IPS-18a (cell line): Measurements from ENCODE around the gene FAM149B1.

ENCODE experiments used
- H3K27ac ChIP-seq: one replicate; pipeline ENCODE4 v1.5.1; 2013; ENCODE audit warnings: low read length
- H3K27me3 ChIP-seq: one replicate; pipeline ENCODE4 v1.6.1; 2013; ENCODE audit warnings: mild to moderate bottlenecking, low read length; ENCODE audit not compliant: control insufficient read depth, insufficient read depth
- H3K36me3 ChIP-seq: one replicate; pipeline ENCODE4 v1.6.1; 2013; ENCODE audit warnings: low read depth, low read length; ENCODE audit not compliant: control insufficient read depth
- H3K4me1 ChIP-seq: one replicate; pipeline ENCODE4 v1.6.1; 2013; ENCODE audit warnings: low read depth, low read length; ENCODE audit not compliant: control insufficient read depth
- H3K4me3 ChIP-seq: one replicate; pipeline ENCODE4 v1.5.1; 2013; ENCODE audit warnings: low read length
- H3K9ac ChIP-seq: one replicate; pipeline ENCODE4 v1.6.1; 2013; ENCODE audit warnings: mild to moderate bottlenecking, low read length, moderate library complexity
- H3K9me3 ChIP-seq: one replicate; pipeline ENCODE4 v1.6.1; 2013; ENCODE audit warnings: low read depth, low read length; ENCODE audit not compliant: control insufficient read depth

Gene FAM149B1

GRCh38 chr10:73182568-73182967 lies 14.6 kb downstream of the FAM149B1 start:
- Histone ChIP-seq H3K9ac (no peak overlapping the region), H3K4me1 (no peaks in the 10 kb centered on the region), H3K9me3 (no peaks in the 10 kb centered on the region), H3K4me3 (no peak overlapping the region), H3K27me3 (no peaks in the 10 kb centered on the region), H3K36me3 (peaks cover 3% of the 10 kb centered on the region), H3K27ac (no peak overlapping the region)

- Histone ChIP-seq H3K9ac (no peak overlapping the region), H3K36me3 (peaks cover 3% of the 10 kb centered on the region), H3K9me3 (no peaks in the 10 kb centered on the region), H3K4me3 (no peak overlapping the region), H3K27ac (no peak overlapping the region), H3K27me3 (no peaks in the 10 kb centered on the region), H3K4me1 (no peaks in the 10 kb centered on the region)
These were observed 15.9 kb downstream of the FAM149B1 start for GRCh38 chr10:73183667-73184281.

- Histone ChIP-seq H3K9me3 (no peaks in the 10 kb centered on the region), H3K27ac (no peak overlapping the region), H3K9ac (no peak overlapping the region), H3K36me3 (peaks cover 3% of the 10 kb centered on the region), H3K4me1 (no peaks in the 10 kb centered on the region), H3K4me3 (no peak overlapping the region), H3K27me3 (no peaks in the 10 kb centered on the region)
These were observed 18.3 kb downstream of the FAM149B1 start for GRCh38 chr10:73186266-73186665.

- H3K36me3 ChIP-seq = peaks cover 5% of the 10 kb centered on the region
- no peaks in the 10 kb centered on the region for H3K9me3 ChIP-seq
- no peaks in the 10 kb centered on the region for H3K27me3 ChIP-seq
- H3K4me3 ChIP-seq = no peak overlapping the region
- no peaks in the 10 kb centered on the region for H3K4me1 ChIP-seq
- H3K9ac ChIP-seq = no peak overlapping the region
- no peak overlapping the region for H3K27ac ChIP-seq
These were observed 22.3 kb downstream of the FAM149B1 start for GRCh38 chr10:73190188-73190587.

- Histone ChIP-seq H3K9ac (no peak overlapping the region), H3K9me3 (peaks cover 9% of the 10 kb centered on the region), H3K27me3 (no peaks in the 10 kb centered on the region), H3K4me3 (no peak overlapping the region), H3K36me3 (no peaks in the 10 kb centered on the region), H3K27ac (no peak overlapping the region), H3K4me1 (no peaks in the 10 kb centered on the region)
These were observed 37.2 kb downstream of the FAM149B1 start for GRCh38 chr10:73205081-73205480.

- Histone ChIP-seq H3K9ac (no peak overlapping the region), H3K9me3 (peaks cover 9% of the 10 kb centered on the region), H3K27me3 (no peaks in the 10 kb centered on the region), H3K36me3 (no peaks in the 10 kb centered on the region), H3K4me3 (no peak overlapping the region), H3K4me1 (no peaks in the 10 kb centered on the region), H3K27ac (no peak overlapping the region)
These were observed 38.0 kb downstream of the FAM149B1 start for GRCh38 chr10:73205890-73206289.

GRCh38 chr10:73206385-73206784 lies 38.5 kb downstream of the FAM149B1 start:
- Histone ChIP-seq H3K4me1 (no peaks in the 10 kb centered on the region), H3K36me3 (no peaks in the 10 kb centered on the region), H3K27me3 (no peaks in the 10 kb centered on the region), H3K9me3 (peaks cover 9% of the 10 kb centered on the region), H3K9ac (no peak overlapping the region), H3K4me3 (no peak overlapping the region), H3K27ac (no peak overlapping the region)

- H3K36me3 ChIP-seq = no peaks in the 10 kb centered on the region
- no peak overlapping the region for H3K27ac ChIP-seq
- no peaks in the 10 kb centered on the region for H3K4me1 ChIP-seq
- no peaks in the 10 kb centered on the region for H3K27me3 ChIP-seq
- H3K9ac ChIP-seq = no peak overlapping the region
- peaks cover 9% of the 10 kb centered on the region for H3K9me3 ChIP-seq
- H3K4me3 ChIP-seq = no peak overlapping the region
These were observed 40.0 kb downstream of the FAM149B1 start for GRCh38 chr10:73207883-73208282.

- H3K4me3 ChIP-seq = no peak overlapping the region
- H3K27ac ChIP-seq = no peak overlapping the region
- H3K4me1 ChIP-seq = no peaks in the 10 kb centered on the region
- no peak overlapping the region for H3K9ac ChIP-seq
- no peaks in the 10 kb centered on the region for H3K36me3 ChIP-seq
- peaks cover 9% of the 10 kb centered on the region for H3K9me3 ChIP-seq
- H3K27me3 ChIP-seq = no peaks in the 10 kb centered on the region
These were observed 41.8 kb downstream of the FAM149B1 start for GRCh38 chr10:73209705-73210104.

GRCh38 chr10:73210395-73211105 lies 42.6 kb downstream of the FAM149B1 start:
- Histone ChIP-seq H3K27ac (no peak overlapping the region), H3K4me1 (no peaks in the 10 kb centered on the region), H3K4me3 (no peak overlapping the region), H3K9me3 (peaks cover 9% of the 10 kb centered on the region), H3K36me3 (no peaks in the 10 kb centered on the region), H3K27me3 (no peaks in the 10 kb centered on the region), H3K9ac (no peak overlapping the region)

- Histone ChIP-seq H3K27me3 (no peaks in the 10 kb centered on the region), H3K9me3 (peaks cover 3% of the 10 kb centered on the region), H3K4me1 (no peaks in the 10 kb centered on the region), H3K27ac (no peak overlapping the region), H3K4me3 (no peak overlapping the region), H3K36me3 (no peaks in the 10 kb centered on the region), H3K9ac (no peak overlapping the region)
These were observed 43.3 kb downstream of the FAM149B1 start for GRCh38 chr10:73211106-73211811.
